ENCODE data around the gene HDGFL3.

GRCh38 chr15:83132861-83133523, 74.6 kb downstream of the HDGFL3 start:
- TF ChIP-seq CTCF (IDR thresholded peaks at IDR 0.05) = no peak
- TF ChIP-seq POLR2A (IDR thresholded peaks at IDR 0.05) = no peak

Data from esophagus squamous epithelium (tissue), 4 donors.